Fibroblast of lung (primary cell): ENCODE data around the gene KCND3.

Experiments
- CTCF ChIP-seq, 2 donors: IDR thresholded peaks in 1 of 2; conservative IDR thresholded peaks in 1 of 2; 1 replicate in 1 of 2; 2 replicates in 1 of 2; pipeline ENCODE4 v1.5.1; 2011 to 2012; ENCODE audit warnings: low read length in 2 of 2, control low read depth in 1 of 2, inconsistent platforms in 1 of 2, low read depth in 1 of 2, mild to moderate bottlenecking in 1 of 2
- EZH2 ChIP-seq: IDR thresholded peaks from 2 replicates; pipeline ENCODE4 v1.5.1; 2012; ENCODE audit warnings: low read length, control low read depth, mild to moderate bottlenecking; ENCODE audit errors: missing control alignments

GRCh38 chr1:111967886-111968285 is 21.6 kb downstream of the KCND3 start:
- TF ChIP-seq CTCF (conservative IDR thresholded peaks at IDR 0.05 in 1 of 2, IDR thresholded peaks at IDR 0.05 in 1 of 2; ENCODE audit: low read depth in 1 of 2, low read length in 2 of 2) (no peak), EZH2 (no peak)
